T-helper 22 cell (primary cell): ENCODE results near the gene SLC4A8.
"Not testable (repeated sequence)": the region's sequence is repeated elsewhere in the genome, so short reads cannot be mapped to it uniquely, and the experiment has no call there.

ENCODE experiments used
- DNase-seq: peaks from one replicate; pipeline ENCODE4 v3.0.0-alpha.2; 2020; ENCODE audit warnings: low read depth

The SLC4A8 gene

DNA sequence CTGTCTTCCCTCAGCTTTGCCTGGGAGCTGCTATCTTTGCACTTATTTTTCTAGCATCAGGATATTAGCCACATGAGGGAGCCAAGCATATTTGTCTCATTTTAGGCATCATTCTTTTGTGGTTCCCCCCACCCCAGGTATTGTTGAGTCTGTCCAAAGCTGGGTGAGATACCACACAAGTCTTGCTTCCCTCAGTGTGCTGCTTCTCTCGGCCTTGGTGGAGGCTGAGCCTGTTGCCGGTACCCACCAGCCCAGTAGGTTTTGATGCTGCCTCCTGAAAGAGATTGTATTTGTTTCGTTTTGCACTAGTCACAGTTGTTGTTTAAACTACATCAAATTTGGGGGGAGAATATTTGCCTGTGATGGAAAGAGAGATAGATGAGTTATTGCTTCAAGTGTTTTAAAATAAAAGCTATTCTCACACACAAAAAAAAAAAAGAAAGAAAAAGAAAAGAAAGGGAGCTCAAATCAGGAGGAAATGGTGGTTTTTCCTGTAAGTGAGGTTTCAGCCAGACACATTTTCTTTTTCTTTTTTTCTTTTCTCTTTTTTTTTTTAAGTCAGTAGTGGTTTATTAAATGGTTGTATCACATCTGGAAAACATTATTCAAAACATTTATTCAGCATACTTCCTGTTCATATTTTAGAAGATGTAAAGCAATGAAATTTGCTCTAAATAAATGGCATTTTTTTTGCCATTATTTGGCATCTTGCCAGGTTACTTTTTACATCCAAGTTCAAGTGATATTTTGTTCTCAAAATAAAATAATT lies 58.5 kb downstream of the SLC4A8 start:
- DNase-seq: no peak

DNA sequence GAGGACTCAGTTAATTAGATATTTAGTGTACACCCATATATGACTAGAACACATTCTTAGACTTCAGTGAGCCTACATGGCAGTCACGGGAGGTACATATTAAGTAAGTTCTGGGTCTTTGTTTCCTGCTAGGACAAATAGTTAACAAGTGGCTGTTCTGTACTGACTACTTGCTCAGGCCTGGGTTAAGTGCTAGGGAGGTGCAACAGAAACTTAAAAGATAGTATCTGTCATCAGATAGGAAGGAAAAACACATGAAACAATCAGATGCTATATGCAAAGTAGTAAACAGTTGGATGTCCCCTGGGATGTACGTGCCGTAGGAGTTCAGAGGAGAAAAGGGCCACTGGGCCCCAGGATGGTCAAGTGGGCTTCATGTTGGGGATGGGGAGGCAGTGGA lies 59.5 kb downstream of the SLC4A8 start:
- DNase-seq: no peak

DNA sequence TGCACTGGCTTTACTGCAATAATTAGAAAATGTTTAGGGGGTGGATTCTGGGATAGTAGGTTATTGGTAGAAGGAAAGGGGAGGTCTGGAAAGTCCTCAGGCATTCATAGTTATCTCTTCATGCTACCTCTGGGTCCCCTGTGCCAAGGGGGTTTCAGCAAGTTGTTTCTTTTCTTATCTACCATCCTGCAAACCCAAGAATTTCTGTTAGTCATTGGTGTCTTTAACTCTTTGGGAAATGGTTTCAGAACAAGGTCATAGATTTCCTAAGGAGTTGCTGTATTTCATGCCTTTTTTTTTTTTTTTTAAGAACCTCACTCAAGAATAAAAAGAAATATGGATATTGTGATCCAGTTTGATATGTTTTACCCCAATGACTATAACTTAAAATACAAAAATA lies 63.6 kb downstream of the SLC4A8 start:
- DNase-seq: no peak

DNA sequence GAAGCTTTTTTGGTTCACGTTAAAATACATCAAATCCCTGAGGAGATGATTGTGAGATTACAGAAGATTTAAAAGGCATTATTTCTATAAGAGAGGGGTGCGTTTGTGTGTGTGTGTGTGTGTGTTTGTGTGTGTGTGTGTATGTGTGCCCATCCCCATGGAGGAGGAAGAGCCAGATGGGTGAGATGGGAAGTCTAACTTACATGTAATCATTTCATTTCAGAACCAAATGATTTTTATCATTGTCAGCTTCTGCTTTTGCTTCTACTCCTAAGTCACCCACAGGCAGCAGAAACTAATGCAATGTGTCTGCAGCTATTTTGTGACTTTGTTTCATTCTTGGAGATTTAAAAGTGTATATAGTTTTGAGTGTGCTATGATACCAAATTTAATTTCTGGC lies 68.7 kb downstream of the SLC4A8 start:
- no peak for DNase-seq

DNA sequence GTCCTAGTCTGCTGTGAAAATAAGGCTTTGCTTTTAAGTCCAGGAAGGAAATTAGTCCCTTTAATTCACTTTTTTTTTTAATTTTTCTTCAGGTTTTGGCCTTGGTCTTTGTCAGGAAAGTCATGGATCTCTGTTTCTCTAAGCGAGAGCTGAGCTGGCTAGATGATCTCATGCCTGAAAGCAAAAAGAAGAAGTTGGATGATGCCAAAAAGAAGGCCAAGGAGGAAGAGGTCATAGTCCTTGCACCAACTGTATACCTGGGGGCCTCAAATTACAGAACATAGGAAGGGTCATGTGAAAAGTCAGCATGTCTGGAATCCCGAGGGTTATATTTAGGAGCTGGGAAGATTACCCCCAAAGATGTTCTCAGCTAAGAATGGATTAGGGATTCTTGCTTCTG lies 72.3 kb downstream of the SLC4A8 start:
- DNase-seq: no peak

DNA sequence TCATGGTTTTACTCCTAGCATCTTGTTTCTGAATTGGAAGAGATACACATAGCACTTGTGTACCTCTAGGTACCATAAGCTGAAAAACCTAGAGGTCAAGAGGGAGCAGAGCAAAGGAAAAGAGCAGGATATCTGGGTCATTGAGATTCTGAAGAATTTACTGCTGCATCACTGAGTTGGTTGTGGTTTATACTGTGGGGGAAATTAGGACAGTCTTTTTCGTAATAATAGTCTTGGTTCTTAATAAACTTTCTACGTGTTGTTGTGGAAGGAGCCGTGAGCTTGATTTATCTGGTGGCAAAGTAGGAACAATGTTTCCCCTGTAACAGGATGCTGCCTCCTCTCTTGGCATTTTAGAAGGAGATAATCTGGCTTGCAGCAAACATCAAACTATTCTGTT lies 80.2 kb downstream of the SLC4A8 start:
- no peak for DNase-seq

DNA sequence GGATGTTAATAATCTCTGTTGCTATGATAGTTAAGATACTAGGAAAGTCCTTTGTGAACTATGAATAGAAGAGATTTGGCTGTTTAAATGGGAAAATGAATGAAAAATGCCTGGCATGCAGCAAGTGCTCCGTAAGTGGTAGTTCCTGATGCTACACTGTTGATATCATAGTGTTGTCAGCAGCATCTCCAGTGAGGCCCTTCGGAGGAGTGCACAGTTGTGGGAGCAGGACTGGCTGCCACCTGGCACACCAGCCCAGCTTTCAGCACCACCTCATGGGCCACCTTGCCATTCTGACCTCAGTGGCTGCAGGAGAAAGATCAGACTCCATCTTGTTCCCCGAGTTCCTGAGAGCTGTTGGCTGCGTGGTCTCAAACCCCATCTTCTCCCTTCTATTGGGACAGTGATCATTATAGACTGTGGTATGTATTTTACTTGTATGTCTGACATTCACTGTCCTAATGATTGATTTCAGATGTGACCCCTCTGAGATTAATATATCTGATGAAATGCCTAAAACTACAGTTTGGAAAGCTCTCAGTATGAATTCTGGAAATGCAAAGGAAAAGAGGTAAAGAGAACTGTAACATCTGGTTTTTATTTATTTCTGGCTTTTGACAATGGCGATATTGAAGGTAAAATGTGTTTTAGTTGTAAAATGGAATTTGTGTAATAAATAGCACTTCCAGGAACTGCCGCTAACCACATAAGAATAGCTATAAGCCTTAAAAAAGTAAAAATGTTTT lies 80.9 kb downstream of the SLC4A8 start:
- no peak for DNase-seq

DNA sequence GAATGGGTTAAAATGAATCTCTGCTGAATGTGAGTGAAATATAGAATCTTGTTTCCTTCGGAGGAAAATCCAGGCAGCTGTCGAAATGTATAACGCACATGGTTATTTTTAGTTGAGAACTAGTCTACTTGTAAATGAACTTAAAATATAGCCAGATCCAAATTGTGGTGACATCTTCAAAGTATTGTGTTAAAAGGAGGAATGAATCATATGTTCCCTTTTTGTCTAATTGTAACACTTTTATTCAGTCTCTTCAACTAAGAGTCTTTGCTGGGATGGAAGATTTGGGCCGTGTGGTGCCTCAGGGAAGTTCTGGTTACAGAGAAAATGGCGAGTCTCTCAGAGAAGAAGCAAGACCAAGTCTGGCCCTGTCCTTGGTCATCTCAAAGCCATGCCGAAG lies 82.5 kb downstream of the SLC4A8 start:
- no peak for DNase-seq

DNA sequence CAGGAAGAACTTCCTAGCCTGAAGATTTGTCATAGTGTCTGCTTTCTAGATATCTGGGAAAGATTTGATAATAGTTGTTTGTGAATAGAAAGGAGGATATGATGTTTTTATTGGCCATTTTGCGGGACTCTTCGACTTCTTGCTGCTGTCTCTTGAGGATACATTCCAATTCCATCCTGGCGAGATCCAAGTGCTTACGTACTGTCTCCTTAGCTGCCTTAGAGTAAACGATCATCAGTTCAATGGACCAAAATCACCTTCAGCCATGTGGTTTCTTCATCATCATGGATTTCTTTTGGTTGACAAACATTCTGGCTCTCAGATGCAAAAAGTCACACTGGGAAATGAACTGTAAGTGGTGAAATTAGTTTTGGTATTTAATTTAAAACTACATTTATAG lies 83.7 kb downstream of the SLC4A8 start:
- no peak for DNase-seq

DNA sequence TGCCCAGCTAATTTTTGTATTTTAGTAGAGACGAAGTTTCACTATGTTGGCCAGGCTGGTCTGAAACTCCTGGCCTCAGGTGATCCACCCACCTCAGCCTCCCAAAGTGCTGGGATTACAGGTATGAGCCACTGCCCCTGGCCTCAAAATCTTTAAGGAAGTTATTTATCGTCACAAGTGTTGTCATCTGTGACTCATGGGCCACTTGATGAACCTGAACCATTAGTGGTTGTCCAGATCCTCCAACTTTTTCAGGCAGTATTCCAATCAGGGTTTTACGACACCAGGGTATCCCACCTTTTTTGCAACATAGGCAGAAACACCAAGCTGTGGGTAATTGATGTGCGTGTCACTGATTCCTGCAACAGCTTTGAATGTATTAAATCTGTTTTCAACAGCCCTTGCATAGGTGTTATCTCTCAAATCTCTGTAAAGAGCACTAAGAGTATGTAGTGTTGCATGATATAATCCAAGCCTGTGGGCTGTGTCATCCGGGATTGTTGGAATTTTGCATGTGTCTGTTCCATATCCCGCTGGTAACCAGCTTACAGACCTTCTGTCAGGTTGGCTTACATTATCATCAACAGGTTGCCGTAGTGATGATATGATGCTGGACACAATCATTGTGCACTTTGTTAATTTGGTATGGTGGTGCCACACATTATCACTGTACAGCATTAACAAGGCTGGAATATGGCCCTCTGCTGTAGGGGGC lies 87.1 kb downstream of the SLC4A8 start:
- no peak for DNase-seq

DNA sequence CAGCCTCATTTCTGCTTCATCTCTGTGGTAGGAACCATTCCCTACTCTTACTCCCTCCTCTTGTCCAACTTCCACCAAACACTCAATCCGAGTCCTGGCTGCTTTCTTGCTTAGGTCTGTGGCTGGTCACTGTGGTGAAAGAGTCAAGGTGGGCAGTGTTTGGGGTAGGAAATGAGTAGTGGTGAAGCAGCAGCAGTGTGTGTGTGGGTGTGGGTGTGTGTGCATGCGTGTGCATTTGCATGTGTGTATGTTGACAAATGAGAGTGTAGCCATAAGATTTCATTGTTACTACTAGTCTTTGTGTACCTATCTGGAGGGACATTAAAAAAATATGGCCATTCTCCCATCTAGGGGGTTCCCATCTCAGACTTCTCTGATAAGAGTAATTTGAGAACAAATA lies 87.8 kb downstream of the SLC4A8 start:
- no peak for DNase-seq

DNA sequence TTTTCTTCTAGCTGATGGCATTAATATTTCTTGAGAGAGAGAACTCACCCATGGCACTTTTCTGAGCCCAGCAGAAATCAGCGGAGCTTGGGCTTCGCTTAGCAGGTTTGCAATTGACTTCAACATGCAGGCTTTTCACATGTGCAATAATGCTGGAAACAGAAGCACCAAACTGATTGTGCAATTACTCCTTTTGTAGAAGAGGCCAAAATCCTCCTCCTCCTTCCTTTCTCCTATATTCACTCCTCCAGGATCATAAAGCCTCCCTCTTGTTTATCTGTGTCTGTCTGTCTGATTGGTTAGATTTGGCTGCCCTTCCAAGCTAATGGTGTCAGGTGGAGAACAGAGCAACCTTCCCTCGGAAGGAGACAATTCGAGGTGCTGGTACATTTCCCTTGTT lies 90.4 kb downstream of the SLC4A8 start:
- DNase-seq: not testable (repeated sequence)

DNA sequence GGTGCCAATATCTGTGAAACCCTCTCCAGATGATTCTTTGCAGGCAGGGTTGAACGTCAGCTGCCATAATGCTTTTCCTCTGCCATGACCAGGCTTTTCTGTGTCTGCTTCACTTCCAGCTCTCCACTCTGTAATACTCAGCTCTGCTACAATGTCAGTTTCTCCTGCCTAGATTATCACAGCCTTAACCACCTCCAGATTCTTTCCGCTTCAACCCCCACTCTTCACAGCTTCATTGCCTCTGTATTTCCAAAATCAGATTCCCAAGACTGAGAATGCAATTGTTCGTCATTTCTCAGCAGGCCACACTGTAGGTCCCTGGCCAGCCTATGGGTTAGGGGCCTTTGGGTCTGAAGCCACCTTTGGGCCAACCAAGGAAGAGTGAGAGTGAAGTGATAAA lies 92.7 kb downstream of the SLC4A8 start:
- DNase-seq: no peak

DNA sequence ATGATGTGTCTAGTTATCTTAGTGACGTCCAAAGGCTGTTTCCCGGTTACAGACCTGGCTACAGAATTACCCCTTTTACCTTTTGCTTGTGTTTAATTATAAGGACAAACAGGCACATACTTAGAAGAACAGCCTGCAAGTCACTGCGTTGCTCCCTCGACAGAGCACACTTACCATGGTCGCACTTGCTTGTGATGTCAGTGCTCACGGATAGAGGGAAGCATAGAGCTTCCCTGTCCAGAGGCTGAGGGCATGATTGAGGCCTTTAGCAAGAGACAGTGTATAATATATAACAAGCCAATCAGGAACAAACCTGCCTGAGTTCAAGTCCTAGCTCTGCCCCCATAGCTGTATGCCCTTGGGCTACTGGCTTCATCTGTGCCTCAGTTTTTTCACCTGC lies 93.2 kb downstream of the SLC4A8 start:
- DNase-seq: no peak

DNA sequence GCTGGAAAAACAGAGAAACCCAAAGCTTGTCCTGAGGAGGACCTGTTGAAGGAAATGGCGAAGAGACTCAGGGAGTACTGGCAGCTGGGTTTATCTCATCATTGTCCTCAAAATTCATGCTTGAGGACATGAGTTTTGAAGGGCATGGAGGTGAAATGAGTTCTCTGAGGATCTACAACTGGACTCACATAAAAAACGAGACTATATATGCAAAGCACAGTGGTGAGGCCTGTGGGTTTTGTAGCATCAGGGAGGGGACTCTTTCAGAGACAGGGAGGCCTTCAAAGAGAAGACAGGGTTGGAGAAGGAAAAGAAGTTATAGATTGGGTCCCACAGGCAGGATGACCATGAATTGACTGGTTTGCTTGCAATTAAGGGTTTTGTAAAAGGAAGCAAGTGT lies 95.1 kb downstream of the SLC4A8 start:
- no peak for DNase-seq

DNA sequence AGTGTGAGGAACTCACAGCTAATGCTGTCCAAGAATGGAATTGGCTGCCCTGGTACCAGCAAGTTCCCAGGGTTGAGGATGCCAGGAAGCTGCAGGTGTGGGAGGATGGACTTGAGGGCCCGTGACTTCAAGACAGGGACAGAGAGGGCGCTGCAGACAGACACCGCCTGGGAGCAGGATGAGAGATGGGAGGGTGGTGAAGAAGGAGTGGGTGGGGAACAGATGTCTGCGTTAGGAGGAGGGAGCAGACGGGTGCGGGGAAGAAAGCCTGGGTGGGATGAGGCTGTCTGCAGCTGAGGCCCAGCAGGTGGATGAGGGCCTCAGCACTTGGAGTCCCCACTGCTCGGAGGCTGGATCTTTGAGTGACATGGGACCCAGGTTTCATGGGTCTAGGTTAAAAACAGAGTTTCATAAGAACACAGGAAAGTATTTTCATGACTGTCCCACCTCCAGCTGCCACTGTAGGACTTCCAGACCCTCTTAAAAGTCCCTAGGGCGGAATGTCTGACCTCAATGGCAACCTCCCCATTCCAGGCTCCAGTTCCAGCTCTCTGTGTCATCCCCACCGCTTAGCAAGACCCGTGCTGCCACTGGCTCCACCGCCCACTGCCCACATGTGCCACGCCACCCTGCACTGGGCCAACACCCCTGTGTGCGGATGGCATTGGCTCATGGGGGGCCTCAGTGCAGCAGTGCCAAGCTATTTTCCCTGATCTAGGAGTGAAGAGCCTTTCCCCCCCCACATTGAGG lies 96.1 kb downstream of the SLC4A8 start:
- no peak for DNase-seq

DNA sequence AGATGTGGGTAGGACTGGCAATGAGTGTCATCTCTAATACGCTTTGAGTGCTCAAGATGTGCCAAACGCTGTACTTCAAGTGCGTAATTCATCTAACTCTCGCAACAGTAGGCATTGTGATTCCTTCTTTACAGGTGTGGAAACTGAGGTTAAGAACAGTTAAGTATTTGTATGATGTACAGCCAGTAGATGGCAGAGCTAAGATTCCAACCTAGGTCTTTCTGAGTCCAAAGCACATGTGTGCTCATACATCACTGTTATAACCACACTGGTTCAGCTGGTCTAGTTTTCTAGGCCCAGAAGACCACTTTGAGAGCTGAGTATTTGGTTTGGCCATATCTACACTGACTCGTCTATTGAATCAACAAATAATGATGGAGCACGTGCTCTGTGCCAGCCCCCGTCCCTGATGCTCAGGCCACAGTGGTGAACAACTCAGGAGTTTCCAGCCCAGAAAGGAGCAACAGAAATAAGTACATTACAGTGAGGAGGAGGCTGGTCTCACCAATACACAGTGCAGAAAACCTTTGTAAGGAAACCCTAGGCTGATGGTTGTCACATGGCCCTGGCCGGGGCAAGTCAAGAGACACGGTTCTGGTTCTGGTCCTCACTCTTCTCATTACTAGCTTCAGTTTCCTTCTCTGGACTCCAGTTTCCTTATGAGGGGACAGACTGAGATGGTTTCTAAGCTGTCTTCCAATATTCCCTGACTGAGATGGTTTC lies 97.1 kb downstream of the SLC4A8 start:
- DNase-seq: no peak

DNA sequence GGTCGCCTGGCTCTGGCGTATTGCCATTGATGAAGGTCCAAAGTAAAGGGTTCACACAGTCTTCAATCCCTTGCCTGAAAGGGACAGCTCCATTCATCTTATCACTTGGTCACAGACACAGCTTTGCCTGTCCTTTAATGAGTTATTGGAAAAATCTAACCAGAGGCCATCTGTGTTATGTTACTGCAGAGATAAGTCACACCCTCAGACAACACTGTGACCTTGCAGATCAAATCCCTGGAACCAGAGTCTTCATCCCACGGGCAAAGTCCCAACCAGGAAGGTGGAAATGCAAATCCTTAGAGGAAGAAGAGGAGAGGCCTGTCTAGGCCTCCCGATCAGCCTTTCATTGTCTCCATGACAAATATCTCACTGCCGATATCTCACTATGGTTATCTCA lies 98.1 kb downstream of the SLC4A8 start:
- no peak for DNase-seq

DNA sequence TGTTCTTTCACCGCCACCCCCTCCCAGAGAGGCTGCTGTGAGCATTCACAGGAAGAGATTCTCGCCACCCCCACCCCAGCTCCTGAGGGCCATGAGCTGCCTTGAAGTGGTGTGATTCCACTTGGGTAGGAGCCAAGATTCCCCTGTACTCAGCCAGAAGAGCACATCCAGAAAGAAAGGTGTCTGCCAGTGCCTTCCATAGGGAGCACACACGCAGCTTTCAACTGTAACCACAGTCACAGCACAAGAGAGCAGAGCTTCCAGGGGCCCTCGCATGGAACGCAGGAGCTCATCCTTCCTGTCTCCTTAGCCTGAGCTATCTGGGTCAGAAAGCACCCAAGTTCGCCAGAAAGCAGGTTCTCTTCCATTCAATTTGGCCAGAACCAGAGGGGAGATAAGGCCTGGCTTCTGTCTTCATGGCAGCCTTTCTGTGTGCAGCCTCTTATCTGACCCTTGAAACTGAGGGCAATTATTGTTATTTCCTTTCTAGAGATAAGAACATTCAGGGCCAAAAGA lies 99.8 kb downstream of the SLC4A8 start:
- DNase-seq: no peak

DNA sequence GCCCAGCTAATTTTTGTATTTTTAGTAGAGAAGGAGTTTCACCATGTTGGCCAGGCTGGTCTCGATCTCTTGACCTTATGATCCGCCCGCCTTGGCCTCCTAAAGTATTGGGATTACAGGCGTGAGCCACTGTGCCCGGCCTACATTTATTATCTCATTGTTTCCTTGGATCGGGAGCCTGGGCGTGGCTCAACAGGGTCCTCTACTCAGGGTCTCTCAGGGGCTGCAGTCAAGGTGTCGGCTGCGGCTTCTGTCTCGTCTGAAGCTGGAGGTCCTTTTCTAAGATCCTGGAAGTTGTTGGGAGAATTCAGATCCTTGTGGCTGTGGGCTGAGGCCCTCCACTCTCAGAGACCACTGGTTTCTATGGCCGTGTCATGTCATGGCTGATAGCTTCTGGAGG lies 100.9 kb downstream of the SLC4A8 start:
- no peak for DNase-seq

DNA sequence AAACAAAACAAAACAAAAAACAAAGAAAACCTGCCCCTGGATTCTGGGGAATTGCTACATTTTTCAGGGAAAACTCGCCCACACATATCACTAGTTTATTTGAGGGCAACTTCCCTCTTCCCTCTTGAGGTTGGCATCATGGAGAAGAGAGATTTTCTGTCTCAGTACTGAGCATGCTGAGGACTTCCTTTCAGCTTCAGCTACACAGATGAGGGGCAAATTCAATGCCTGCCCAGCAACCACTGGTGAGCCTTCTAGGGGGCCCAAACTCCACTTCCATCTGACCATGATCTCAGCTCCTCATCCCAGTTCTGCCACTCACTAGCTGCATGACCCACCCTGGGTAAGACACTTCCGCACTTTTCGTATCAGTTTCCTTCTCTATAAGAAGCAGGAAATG lies 103.3 kb downstream of the SLC4A8 start:
- no peak for DNase-seq
